Measurements from ENCODE around the gene SNRNP48.

SNRNP48 gene

DNA sequence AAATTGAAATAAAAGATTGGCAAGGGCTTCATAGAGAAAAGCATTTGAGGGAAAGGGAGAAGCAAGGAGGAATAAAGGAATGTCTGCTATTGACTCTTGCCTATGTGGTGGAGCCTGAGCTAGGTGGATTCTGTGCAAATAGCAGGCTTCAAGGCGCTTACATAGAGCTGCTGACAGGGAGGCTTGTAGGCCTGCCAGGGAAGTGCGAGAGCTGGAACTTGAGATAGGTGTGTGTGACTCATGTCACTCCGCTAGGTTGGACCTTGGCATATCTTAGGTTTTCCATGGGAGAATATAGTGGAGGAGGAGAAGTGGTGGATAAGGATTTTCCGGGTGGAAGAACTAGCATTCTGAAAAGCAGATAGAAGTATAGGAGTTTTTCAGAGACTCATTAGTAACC, 14.0 kb downstream of the SNRNP48 start:
- DNase-seq, result no peak

DNA sequence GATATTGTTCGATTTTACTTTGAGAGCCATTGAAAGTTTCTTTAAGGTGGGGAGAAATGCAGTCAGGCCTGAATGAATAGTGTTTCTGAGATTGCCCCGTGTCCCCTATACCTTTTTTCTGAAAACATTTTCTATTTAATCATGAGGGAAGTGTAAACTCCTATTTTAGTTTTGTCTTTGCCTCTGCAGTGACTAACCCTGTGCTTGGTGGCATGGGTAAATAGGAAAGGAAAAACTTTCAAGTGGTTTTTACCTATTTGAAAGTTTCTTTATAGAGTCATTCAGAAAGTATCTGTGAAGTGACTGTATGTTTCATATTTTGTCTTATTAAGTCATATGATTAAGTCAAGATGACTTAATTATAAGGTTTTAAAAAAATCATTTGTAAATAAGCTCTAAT, 14.5 kb downstream of the SNRNP48 start:
- no peak for DNase-seq

DNA sequence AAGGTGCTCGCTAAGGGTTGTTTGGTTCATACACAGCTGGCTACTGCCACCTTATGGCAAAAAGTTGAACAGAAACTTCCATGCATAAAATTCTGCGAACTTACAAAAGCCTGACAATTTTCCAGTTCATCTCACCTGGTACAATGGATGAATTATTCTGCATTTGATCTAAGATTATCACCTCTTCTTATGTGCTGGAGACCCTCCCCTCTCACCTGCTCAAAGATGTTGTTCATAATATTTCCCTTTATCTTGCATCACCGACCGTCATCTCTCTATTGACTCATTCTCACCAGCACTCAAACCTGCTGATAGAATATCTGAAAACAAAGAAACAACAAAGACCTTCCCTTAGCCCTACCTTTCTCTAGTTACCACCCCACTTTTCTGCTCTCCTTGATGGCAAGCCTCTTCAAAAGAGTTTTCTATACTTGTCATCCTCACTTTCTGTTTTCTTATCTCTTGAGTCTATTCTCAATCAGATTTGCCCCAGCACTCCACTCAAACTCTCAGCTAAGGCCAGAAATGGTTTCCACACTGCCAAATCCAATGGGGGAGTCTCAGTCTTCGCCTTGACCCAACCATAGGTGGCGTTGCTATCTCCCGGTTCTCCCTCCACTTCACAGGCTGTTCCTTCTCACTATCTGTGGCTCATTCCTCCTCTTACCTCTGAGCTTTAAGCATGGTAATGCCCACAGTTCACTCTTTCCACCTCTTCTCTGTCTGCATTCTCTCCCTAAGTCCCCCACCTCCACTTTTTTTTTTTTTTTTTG, 25.8 kb downstream of the SNRNP48 start:
- peak in 1 of 2 experiments; percentile 43 for DNase-seq

DNA sequence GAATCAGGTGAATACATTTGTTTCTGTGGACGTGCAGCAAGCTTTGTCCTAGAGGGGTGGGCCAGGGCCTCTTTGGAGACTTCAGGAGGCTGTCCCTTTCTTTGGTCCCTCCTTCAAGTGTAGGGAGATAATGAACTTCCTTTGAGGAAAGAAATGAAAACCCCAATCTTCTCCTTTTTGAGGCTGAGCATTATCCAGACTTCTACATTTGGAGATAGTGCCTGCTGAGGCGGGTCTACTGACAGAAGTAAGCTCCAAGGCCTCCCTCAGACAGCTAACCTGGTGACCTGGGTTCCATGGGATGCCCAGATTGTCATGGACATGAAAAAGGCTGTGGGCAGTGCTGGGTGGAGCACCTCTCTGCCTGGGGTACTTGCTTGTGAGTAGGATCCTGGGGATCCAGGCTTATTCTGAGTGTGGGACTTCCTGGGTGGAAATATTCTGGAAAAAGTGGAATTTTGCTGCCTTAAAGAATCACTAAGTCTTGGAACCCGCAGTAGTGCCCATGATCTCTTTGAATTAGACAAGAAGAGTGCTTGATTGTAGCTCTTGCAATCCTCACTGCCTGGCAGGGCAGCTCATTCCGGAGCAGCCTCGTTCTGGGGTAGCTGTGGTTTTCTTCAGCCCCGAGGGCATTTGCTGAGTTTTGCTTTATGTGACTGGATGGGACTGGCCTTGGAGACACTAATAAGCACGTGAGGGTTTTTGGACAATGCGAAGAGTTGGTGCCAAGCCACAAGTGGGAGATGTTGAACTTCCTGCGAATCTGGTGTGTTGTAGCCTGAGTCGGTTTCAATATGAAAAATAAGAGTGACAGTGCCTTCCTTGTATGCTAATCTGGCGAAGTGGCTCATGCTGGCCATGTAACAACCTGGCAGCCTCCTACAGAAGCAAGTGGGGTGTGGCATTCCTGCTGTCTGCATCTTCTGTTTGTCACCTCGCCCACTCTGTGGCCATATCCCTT, 28.1 kb downstream of the SNRNP48 start:
- DNase-seq, result peak; percentile 28 to 29

DNA sequence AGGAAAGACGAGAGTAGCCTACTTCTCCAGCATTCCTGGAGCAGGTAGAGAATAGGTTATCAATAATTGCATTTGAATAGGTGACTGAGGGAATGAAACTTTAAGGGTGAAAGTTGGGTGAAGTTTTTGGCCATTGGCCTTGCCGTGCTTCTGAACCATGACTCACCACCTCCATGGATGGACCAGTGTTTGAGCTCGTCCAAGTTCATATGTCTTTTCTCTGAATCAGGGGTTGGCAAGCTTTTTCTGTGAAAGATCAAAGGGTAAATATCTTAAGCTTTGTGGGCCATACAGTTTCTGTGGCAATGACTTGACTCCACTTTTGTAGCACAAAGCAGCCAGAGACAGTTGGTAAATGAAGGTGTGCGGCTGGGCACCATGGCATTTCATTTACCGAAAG, 31.8 kb downstream of the SNRNP48 start:
- no peak for DNase-seq

DNA sequence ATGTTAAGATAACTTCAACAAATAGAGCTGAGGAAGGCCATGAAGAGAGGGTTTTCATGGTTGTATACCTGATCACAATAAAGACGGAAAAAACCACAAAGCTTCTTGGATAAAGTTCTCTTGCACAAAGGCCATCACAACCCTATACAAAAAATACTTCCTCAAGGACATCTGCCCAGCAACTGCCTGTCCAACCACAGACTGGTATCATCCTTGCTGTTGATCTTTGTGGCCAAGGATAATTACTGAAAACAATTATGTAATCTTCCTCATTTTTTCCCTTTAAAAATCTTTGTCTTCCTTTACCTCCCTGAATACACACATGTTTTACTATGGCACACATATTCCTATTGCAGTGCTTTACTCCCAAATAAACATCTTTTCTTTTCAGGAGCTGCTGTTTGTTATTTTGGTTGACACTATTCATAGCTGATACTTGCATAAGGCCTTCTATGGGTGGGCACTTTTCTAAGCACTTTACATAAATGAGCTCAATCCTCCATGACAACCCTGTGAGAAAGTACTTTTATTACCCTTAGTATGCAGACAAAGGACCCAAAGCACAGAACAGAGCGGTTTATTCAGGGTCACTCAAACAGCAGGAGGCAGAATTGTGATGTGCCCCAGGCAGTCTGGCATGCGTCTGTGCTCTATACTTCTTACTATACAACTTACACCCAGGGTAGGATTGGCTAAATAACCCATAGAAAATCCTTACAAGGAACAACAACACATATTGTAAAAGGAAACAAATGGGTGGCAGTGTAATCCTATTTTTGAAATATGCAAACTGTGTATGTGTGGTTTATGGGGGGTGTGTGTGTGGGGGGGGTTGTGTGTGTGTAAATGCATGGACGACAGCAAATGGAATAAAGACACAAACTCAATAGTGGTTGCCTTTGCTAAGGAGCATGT, 35.1 kb downstream of the SNRNP48 start:
- DNase-seq, result no peak

DNA sequence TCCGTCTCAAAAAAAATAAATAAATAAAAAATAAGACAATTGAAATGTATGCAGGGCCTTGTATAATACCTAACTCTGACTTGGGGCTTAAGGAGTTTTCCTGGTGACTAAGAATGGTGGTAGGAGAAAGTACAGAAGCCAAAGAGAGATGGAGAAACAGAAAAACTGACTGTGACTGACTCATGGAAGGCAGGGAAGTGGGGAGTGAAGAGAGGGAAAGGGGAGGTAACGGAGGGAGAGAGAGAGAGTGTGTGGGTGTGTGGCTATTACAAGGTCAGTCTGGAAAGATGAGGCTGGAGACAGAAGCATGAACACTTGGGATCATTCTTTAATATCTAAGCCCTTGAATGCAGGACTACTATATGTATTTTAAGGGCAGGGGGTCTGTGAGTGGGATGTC, 38.5 kb downstream of the SNRNP48 start:
- no peak for DNase-seq

DNA sequence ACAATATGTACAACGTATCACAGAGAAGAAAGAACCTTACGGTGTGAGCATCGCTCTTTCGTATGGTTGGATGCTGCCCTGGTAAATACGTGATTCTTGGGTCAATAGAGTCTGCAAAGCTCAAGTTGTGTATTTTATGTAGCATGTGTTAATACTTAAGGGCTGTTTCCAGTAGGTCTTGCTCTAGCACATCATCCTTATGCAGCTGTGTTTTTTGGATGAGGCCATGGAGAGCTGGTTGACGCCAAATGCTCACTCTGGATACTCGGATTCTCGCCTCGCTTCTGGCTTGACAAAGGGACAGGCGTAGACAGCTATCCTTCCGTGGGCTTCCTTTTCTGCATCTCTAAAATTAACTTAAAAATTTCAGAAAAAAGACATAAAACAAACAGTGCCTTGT, 38.9 kb downstream of the SNRNP48 start:
- no peak for DNase-seq

DNA sequence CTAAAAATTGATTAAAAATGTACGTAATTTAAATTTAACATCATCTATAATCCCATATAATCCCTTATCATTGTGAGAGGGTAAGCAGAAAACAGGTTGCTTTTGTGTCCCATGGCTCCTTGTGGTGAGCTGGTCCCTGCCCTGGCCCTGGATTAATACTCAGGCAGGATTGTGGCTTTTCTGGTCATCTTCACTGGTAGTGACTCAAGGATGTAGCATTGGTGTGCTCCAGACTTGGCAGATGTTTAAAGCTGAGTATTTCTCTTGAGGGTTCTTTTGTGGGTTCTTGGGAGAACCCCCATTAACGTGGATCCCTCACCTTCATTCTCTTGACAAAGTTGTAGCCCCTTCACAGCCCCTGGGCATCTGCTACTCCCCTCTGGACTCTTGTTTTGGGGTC, 39.3 kb downstream of the SNRNP48 start:
- DNase-seq, result no peak

DNA sequence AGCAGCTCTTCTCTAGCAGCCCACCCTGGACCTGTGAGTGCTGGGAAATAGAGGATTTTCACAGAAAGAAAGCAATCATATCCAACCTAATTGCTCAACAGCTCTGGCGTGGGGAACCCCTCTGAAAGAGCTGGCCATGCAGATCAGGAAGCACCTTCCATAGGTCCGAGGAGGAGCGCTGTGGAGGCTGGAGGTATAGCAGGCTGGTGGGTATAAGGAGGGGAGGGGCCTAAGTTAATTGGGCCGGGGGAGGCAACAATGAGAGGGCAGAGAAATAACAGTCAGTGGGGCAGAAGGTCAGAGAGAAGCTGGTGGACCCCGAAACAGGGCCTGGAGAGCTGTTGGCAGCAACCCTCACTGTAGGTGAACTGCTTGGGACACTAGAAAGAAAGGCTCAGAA, 40.8 kb downstream of the SNRNP48 start:
- DNase-seq, result no peak

DNA sequence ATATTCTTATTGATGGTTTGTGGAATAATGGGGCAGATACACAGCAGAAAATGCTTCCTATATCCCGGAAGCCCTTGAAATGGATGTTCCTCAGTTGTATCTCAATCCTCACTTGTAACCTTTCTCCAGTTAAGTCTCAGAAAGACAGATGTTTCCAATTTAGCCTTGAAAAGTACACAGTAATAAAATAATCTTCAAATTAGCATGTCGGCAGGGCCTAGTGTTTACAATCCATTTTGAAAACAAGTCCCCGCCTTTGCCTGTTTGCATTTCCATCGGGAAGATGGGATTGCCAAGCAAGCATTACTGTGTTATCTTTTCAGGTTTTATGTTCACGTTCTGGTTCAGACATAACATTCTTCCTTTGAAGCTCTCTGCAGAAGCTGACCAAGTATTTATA, 41.5 kb downstream of the SNRNP48 start:
- DNase-seq, result no peak

DNA sequence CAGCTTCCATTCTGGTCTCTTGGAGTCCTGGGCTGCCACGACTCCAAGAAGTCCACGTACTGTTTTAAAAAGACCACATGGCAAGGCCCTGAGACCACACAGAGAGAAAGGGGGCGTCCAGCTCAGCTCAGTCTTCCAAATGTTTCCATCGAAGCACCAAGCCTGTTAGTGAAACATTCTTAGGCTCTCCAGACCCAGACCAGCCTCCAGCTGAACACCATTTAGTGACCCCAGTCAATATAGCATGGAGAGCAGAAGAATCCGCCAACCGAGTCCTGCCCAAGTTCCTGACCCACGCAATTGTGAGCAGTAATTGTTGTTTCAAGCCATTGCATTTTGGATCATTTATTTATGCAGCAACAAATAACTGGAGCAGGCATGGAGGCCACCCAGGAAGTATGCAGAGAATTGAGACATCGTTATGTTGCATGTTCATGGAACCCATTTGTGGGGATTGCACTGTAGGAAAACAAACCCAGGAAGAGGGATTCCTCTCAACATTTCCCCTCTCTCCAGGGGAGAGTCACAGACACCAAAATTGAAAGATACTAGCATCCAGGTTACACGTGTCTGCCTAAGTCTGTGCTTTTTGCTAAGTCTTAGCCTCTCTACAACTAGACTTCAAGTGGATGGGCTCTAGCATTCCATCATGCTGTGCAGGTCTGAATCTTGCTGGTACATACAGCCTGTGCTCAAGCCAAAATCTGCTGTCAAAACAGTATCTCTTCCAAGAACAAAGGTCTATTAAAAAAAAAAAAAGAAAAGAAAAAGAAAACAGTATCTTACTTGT, 42.7 kb downstream of the SNRNP48 start:
- no peak for DNase-seq

DNA sequence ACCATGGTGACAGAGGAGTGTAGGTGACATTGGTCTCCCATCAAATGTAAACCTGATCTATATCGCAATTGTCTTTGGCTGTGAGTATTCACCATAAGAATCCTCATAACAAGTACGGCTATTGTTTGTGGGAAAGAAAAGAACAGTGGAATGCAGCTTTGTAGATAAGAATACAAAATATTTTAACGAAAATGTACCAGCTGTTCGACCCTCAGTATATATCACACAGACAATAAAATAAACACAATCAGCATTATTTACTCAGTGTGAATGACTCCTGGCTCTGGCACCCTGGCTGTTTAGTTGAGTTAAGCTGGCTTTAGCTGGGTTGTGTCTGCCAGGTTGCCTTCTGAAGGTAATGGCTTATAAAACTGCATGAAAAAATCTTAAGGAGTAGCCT, 43.4 kb downstream of the SNRNP48 start:
- no peak for DNase-seq

DNA sequence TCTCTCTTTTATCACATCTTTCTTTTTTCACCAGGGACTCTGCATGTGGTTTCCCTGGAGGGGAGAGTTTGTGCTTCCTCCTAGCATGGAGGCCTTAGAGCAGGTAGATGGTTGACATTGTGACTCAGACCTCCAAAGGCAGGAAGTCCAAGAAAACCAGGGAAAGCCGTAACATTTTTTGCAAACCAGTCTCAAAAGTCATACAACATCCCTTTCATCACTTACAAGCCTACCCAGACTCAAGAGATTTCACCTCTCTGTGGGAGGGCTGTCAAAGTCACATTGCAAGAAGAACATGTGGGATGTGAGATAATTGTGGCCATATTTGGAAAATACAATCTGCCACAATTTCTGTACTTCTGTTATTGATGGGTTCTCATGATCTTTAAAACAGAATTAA, 46.2 kb downstream of the SNRNP48 start:
- DNase-seq, result no peak

DNA sequence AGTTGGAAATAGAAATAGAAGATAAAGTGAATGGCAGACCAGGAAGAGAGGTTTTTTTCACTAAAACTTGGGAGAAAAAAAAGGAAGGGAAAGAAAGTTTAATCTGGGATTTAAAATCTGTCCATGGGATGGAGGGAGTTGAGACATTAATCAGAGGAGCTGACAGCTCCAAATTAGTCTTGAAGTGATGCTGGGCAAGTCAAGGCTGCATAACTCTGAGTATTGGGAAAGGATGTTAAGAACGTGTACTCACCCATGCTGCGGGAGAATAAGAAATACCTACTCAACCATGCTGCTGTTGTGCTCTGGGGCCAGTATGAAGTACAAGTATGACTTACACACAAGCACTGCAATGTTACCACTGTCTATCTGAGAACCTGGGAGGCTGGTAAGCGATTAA, 47.5 kb downstream of the SNRNP48 start:
- no peak for DNase-seq

DNA sequence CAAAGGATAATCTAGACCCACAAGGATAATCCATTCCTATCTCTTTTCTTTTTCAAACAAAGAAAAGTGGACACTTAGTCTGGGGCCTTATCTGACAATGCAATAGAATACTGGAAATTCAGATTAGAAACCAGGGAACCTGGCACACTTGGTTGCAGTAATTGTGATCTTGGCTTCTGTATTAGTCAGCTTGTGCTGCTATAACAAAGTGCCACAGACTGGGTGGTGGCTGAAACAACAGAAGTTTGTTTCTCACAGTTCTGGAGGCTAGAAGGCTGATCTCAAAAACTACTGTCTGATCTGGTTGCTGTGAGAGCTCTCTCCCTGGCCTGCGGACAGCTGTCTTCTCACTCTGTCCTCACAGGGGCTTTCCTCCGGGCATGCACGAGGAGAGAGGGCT, 49.4 kb downstream of the SNRNP48 start:
- DNase-seq, result no peak

DNA sequence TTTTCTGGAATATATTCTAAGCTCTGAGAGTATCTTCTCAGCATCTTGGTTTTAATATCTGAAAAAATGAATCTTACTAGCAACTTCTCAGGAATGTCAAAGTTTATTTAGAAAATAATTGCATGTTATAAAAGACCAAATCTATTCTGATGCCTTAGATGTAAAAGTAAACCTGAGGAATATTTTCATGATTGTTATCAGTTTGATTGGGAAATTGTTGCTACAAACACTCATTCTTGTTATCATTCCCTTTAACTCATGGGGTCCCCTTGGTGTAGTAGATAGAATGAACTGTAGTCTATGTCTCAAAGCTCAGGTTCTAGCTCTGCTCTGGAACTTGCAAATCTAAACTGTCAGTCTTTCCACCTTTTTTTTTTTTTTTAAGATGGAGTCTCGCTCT, 50.0 kb downstream of the SNRNP48 start:
- no peak for DNase-seq

DNA sequence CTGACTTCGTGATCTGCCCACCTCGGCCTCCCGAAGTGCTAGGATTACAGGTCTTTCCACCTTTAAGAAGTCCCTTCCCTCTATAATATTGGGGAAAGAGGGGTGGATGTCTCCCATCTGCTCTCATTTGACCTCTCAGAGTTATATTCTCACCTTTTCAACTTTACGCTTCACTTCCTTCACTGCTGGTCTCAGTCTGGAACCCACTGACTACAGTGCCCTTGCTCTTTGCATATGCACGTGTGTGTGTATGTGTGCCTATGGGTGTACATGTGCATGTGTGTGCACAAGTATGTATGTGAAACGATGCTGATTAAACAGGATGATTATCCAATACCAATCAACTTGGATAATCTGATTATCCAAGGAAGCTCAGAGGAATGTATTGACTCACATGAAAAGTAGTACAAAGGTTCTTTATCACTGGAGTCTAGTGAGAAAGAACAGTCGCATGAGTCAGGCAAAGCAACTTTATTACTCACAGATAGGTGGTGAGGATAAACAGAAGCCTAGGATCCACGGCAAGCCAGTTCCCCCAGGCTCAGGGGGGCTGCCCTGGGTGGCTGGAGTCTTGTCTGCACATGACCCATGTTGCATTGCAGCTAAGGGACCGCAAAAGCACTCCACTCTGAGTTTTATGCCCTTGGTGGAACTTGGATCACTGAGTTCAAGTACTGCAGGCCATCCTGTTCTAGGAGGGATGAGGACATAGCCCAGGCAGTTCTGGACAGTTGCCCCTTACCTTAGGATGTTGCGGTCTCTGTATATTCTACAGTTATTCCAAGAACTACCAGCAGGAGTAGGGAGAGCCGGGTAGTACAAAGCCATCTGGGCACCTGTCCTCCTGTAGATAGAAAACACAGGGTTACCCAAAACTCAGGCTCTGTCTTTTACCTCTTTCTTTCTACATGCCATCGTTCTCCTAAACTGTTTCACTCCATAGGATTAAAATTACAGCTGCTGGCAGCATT, 50.9 kb downstream of the SNRNP48 start:
- no peak for DNase-seq

DNA sequence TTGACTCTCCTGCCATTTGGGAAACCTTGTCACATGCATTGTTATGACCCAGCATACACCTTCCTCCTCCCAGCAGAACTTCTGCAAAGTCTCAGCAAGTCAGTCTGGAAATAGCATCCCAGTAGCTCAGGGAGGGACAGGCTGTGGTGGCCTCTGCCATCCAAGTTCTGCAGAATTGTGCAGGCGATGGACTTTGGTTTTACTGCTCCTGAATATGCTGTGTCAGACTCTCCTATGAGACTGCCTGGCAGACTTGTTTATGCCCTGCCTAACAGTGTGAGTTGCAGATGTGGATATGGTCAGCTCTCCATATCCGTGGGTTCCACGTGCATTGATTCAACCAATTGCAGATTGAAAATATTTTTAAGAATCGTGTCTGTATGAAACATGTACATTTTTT, 52.8 kb downstream of the SNRNP48 start:
- no peak for DNase-seq

DNA sequence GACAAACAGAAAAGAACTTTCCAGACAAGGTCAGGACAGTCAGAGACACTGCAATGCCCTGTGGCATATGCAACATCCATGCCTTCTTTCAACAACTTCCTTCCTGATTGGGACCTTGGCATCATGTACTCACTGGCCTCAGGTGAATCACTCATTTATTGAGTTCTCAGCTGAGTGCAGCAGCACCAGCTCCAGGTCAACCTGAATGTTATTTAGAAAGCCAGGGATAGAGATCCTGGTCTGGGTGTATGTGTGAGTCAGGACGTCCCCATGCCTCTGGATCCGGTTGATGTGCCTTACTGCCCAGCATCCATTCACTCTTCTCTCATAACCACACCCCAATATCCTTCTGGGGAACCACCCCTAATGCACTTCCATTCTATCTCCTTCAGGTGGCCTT, 54.4 kb downstream of the SNRNP48 start:
- no peak for DNase-seq

DNA sequence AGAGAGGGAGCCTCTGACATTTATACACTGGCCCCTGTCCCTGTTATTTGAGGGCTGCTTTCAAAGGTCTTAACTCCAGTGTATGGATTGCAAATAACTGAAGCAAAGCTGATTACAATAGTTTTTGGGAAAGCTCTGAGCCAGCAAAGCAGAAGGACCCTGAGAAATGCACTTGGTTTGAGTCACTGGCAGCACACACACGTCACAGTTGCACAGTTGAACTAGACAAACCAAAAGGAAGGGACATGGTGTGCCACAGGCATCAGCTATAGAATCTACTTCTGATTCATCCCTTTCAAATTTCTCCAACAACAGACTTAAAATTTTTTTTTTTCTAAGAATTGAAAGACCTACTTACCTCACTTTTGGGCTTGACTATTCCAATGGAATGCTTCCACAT, 56.4 kb downstream of the SNRNP48 start:
- DNase-seq, result no peak
